Prostate gland (tissue), 2 donors: ENCODE data around the gene ZC3HAV1.

Experiments
- POLR2A ChIP-seq: fragments of 450-650 bp; IDR thresholded peaks from one replicate; pipeline ENCODE4 v1.6.1; 2016; ENCODE audit warnings: antibody characterized with exemption, mild to moderate bottlenecking
- POLR2AphosphoS5 ChIP-seq: sonication (generic); formaldehyde crosslinking; IDR thresholded peaks from one replicate; pipeline ENCODE4 v1.6.1; 2017; ENCODE audit warnings: antibody characterized with exemption
- TF ChIP-seq, protein P1 (sequence below), 4 experiments: fragments of 200-600 bp in 2 of 4; fragments of 450-650 bp in 2 of 4; sonication (generic) in 2 of 4; IDR thresholded peaks; 1 replicate in 3 of 4; 2 replicates in 1 of 4; pipeline ENCODE4 v1.5.1; 2016 to 2019; ENCODE audit warnings: antibody characterized with exemption in 4 of 4, mild to moderate bottlenecking in 2 of 4, moderate library complexity in 2 of 4

DNA sequence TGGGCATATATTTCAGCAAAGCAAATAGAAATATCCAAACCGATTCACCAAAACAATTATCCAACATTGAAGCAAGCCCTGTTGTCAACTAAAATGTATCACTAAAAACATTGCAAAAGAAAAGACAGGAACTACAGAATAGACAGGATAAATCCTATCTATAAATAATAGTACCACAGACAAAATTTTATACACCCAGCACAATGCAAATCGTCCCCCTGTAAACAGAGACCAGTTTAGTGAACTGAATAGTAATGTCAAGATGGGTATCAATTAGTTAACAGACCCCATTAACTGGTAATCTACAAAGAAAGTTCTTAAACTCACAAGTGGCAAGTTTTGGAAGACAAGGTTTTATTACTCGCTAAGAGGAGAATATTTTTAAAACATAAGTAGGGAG lies 4.0 kb downstream of the ZC3HAV1 start:
- TF ChIP-seq POLR2A = no peak
- no peak for TF ChIP-seq POLR2AphosphoS5
- TF ChIP-seq, protein P1, sequence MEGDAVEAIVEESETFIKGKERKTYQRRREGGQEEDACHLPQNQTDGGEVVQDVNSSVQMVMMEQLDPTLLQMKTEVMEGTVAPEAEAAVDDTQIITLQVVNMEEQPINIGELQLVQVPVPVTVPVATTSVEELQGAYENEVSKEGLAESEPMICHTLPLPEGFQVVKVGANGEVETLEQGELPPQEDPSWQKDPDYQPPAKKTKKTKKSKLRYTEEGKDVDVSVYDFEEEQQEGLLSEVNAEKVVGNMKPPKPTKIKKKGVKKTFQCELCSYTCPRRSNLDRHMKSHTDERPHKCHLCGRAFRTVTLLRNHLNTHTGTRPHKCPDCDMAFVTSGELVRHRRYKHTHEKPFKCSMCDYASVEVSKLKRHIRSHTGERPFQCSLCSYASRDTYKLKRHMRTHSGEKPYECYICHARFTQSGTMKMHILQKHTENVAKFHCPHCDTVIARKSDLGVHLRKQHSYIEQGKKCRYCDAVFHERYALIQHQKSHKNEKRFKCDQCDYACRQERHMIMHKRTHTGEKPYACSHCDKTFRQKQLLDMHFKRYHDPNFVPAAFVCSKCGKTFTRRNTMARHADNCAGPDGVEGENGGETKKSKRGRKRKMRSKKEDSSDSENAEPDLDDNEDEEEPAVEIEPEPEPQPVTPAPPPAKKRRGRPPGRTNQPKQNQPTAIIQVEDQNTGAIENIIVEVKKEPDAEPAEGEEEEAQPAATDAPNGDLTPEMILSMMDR (IDR thresholded peaks at IDR 0.05) = no peak
